Karpas-422 (cell line): ENCODE data around the gene MKI67. TPM values are rescaled to one million over a fixed set of nuclear protein-coding genes. Genes with fewer than 3 reads are reported as not detected.
A peak's percentile ranks its signal among the peaks of the same experiment; 100 is the strongest.

Experiments
- DNase-seq: peaks from one replicate; pipeline ENCODE4 v3.0.0-alpha.2; 2015
- H2AFZ ChIP-seq: fragments of 200-600 bp; sonication (generic); 2 replicates; pipeline ENCODE4 v1.6.1; 2014; ENCODE audit warnings: antibody characterized with exemption, low read length, mixed read lengths
- H3K27ac ChIP-seq: fragments of 200-600 bp; sonication (generic); 2 replicates; pipeline ENCODE4 v1.5.1; 2014; ENCODE audit warnings: mild to moderate bottlenecking, low read length, moderate library complexity
- H3K27me3 ChIP-seq: fragments of 200-600 bp; sonication (generic); 2 replicates; pipeline ENCODE4 v1.6.1; 2014; ENCODE audit warnings: low read length, mixed read lengths
- H3K36me3 ChIP-seq: fragments of 200-600 bp; sonication (generic); 2 replicates; pipeline ENCODE4 v1.6.1; 2014; ENCODE audit warnings: low read length, mixed read lengths; ENCODE audit not compliant: insufficient read depth
- H3K4me1 ChIP-seq: fragments of 200-600 bp; sonication (generic); 2 replicates; pipeline ENCODE4 v1.6.1; 2014; ENCODE audit warnings: mild to moderate bottlenecking, low read length, mixed read lengths
- H3K4me2 ChIP-seq: fragments of 200-600 bp; sonication (generic); 2 replicates; pipeline ENCODE4 v1.6.1; 2014; ENCODE audit warnings: low read length, low read depth, mild to moderate bottlenecking; ENCODE audit not compliant: poor library complexity, severe bottlenecking
- H3K4me3 ChIP-seq: fragments of 200-600 bp; sonication (generic); 2 replicates; pipeline ENCODE4 v1.5.1; 2014; ENCODE audit warnings: mild to moderate bottlenecking, antibody characterized with exemption, low read length, mixed read lengths
- H3K79me2 ChIP-seq: fragments of 200-600 bp; sonication (generic); 2 replicates; pipeline ENCODE4 v1.6.1; 2014; ENCODE audit warnings: mild to moderate bottlenecking, low read length, mixed read lengths
- H3K9ac ChIP-seq: fragments of 200-600 bp; sonication (generic); 2 replicates; pipeline ENCODE4 v1.6.0; 2014; ENCODE audit warnings: low read length
- H3K9me2 ChIP-seq: fragments of 200-600 bp; sonication (generic), shearing (Covaris generic); replicated peaks from 2 replicates; pipeline ENCODE4 v1.6.0; 2014; ENCODE audit warnings: mild to moderate bottlenecking, low read length, moderate library complexity; ENCODE audit not compliant: insufficient read depth
- H3K9me3 ChIP-seq: fragments of 300-700, 200-600 bp; sonication (generic); 2 replicates; pipeline ENCODE4 v1.6.1; 2014; ENCODE audit warnings: low read length, mixed read lengths
- H4K20me1 ChIP-seq: fragments of 200-600 bp; sonication (generic); 2 replicates; pipeline ENCODE4 v1.6.1; 2014; ENCODE audit warnings: mild to moderate bottlenecking, antibody characterized with exemption, low read length, low read depth; ENCODE audit not compliant: insufficient read depth
- total RNA-seq: library from RNA; depleted of rRNA; stranded (reverse); fragments of >200 nt; shearing (Covaris generic); gene quantifications from 2 replicates; pipeline ENCODE4 v1.2.3, GENCODE V29; 2014; ENCODE audit warnings: low replicate concordance

Gene MKI67
- total RNA-seq, 1 experiment from 2014 or later = 23.7 TPM

DNA sequence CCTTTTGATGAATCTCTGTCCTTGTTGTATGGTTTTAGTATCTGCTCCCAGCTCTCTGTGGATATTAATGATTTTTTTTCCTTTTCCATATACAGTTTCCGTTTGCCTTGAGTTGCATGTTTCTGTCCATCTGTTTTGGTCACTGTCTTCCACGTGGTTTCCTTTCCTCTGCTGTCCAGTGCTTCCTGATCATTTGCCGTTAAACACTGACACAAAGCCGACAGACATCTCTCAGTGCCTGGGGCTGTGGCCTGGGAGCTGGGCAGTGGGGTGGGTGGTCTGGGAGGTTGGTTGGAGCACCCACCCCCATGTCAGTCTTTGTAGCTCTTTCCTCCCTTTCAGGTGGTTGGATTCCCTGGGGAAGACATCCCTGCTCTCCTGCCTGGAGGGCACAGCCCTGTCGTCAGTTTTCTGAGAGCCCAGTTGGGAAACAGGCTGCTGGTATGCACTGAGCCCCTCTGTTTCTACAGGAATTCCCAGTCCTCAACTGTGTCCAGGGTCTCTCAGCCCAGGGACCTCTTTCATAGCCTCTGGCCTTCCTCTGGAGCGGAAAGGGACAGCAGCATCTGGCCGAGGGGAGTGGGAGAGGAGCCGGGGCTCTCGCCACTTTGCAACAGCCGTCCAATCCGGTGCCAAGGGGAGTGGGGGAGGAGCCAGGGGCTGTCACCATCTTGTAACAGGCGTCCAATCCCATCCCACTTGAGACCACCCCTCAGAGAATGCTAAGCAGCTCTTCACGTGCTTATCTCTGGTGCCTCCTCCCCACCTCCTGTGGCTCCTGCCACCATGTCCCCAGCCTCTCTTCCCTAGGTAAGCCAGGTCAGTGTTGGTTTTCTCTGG lies 26.7 kb upstream of the MKI67 start:
- Histone ChIP-seq H3K9ac (no peak overlapping the region), H3K36me3 (no peaks in the 10 kb centered on the region), H3K79me2 (no peaks in the 10 kb centered on the region), H3K4me3 (no peak overlapping the region), H4K20me1 (no peaks in the 10 kb centered on the region), H3K9me3 (no peaks in the 10 kb centered on the region), H3K4me2 (no peak overlapping the region), H3K4me1 (peaks cover 3% of the 10 kb centered on the region), H3K27ac (no peak overlapping the region), H3K9me2 (no peaks in the 10 kb centered on the region), H2AFZ (no peak overlapping the region), H3K27me3 (no peaks in the 10 kb centered on the region)
- no peak for DNase-seq

DNA sequence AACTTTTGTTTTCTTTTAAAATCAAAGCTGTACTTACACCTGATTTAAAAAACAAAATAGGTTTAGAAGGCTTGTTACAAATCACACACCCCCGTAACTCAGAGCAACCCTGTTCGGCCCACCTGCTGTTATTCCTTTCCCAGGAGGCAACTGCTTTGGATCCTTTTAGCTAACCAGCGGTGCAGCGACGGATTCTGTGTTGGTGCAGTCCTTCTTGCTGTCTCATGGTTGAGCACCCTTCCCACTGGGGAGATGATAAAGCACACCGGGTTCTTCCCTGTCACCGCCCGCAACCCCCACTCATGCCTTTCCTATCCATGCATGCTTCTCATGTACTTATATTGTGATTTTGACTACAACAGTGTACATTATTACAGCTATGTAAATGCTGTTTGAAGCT lies 24.8 kb upstream of the MKI67 start:
- Histone ChIP-seq H2AFZ (no peak overlapping the region), H3K27me3 (no peaks in the 10 kb centered on the region), H3K4me1 (peaks cover 3% of the 10 kb centered on the region), H3K4me3 (no peak overlapping the region), H3K36me3 (no peaks in the 10 kb centered on the region), H3K9me2 (no peaks in the 10 kb centered on the region), H3K79me2 (no peaks in the 10 kb centered on the region), H3K9ac (no peak overlapping the region), H3K27ac (no peak overlapping the region), H4K20me1 (no peaks in the 10 kb centered on the region), H3K4me2 (no peak overlapping the region), H3K9me3 (no peaks in the 10 kb centered on the region)
- DNase-seq = no peak

DNA sequence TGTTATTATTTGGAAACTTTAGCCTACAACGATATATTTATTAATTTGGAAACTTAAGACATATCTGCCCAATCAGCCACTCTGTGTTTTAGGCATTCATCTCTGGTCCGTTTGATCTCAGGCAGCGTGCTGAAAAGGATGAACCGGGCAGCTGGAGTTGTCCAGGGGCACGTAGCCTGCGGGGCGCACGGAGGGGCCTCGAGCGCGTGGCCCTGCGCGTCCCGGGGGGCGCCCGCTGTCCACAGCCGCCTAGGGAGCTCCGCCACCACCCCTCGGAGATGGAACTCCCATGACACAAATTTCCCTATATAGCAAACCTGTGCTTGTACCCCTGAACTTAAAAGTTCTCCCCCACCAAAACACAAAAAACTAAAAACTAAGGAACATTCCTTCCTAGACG lies 24.3 kb upstream of the MKI67 start:
- no peaks in the 10 kb centered on the region for H3K36me3 ChIP-seq
- H3K4me1 ChIP-seq = peaks cover 3% of the 10 kb centered on the region
- H3K9ac ChIP-seq = no peak overlapping the region
- no peak overlapping the region for H3K4me3 ChIP-seq
- no peak for DNase-seq
- H3K27me3 ChIP-seq = no peaks in the 10 kb centered on the region
- peak overlapping the region; percentile 68 for H3K4me2 ChIP-seq
- no peak overlapping the region for H3K27ac ChIP-seq
- H3K79me2 ChIP-seq = no peaks in the 10 kb centered on the region
- no peaks in the 10 kb centered on the region for H3K9me3 ChIP-seq
- no peaks in the 10 kb centered on the region for H3K9me2 ChIP-seq
- peak overlapping the region; percentile 36; the same call in 1 of the 2 replicates for H2AFZ ChIP-seq
- no peaks in the 10 kb centered on the region for H4K20me1 ChIP-seq

DNA sequence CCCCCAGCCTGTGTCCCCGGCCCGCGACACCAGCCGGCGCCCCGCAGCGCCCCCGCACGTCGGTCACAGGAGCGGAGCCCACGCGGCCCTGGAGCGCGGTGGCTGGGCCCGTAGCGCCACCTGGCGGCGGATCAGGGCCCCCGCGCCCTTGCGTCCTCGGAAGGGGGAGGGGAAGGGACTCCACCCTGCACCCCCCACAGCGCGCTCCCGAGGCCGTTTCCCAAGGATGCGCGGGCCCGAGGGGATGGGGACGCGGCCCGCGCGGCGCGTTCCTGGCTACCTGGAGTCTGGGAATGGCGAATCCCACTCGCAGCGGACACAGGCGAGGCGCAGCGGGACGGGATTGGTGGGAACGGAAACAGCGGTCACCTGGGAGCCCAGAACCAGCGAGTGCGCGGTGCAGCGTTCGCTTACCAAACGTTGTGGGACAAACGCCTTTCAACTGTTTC lies 23.8 kb upstream of the MKI67 start:
- Histone ChIP-seq H2AFZ (peak overlapping the region; percentile 36; the same call in 1 of the 2 replicates), H3K9me3 (no peaks in the 10 kb centered on the region), H3K4me3 (peak overlapping the region; percentile 60; the same call in 1 of the 2 replicates), H3K79me2 (no peaks in the 10 kb centered on the region), H3K27me3 (no peaks in the 10 kb centered on the region), H4K20me1 (no peaks in the 10 kb centered on the region), H3K9ac (peak overlapping the region; percentile 41), H3K36me3 (no peaks in the 10 kb centered on the region), H3K4me1 (peaks cover 3% of the 10 kb centered on the region), H3K27ac (no peak overlapping the region), H3K9me2 (no peaks in the 10 kb centered on the region), H3K4me2 (peak overlapping the region; percentile 68)
- DNase-seq = peak; percentile 88

DNA sequence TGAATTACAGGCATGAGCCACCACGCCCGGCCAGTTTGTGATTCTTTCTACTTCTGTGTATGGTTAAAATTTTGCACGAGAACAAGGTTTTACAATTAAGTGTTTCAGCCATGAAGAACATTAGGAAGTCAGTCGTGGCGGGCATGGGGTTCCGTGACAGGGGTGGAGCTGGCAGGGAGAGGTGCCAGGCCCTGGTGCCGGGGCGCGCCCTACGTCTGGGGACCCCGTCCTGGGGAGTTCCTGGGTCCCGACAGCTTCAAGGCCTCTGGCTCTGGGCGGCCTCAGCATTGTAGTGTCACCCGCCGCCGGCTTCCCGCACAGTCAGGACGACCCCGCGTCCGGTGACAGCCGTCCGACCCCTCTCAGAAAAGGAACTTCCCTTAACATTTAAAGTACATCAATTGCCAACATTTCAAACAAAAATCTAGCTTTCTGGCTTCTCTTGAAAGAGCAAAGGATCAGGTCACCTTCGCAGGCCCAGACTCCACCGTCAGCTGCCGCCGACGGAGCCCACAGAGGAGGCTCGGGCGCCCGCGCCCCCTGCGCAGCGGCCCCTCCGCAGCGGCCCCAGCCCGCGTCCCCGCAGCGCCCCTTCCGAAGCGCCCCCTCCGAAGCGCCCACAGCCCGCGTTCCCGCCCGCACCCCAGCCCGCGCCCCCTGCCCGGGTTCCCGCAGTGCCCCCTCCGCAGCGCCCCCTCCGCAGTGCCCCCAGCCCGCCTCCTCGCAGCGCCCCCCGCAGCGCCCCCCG lies 23.2 kb upstream of the MKI67 start:
- Histone ChIP-seq H3K27me3 (no peaks in the 10 kb centered on the region), H3K4me3 (no peak overlapping the region), H3K27ac (no peak overlapping the region), H3K36me3 (no peaks in the 10 kb centered on the region), H3K9ac (no peak overlapping the region), H3K4me2 (no peak overlapping the region), H4K20me1 (no peaks in the 10 kb centered on the region), H3K4me1 (peaks cover 3% of the 10 kb centered on the region), H3K9me2 (no peaks in the 10 kb centered on the region), H3K9me3 (no peaks in the 10 kb centered on the region), H3K79me2 (no peaks in the 10 kb centered on the region), H2AFZ (no peak overlapping the region)
- DNase-seq = no peak

DNA sequence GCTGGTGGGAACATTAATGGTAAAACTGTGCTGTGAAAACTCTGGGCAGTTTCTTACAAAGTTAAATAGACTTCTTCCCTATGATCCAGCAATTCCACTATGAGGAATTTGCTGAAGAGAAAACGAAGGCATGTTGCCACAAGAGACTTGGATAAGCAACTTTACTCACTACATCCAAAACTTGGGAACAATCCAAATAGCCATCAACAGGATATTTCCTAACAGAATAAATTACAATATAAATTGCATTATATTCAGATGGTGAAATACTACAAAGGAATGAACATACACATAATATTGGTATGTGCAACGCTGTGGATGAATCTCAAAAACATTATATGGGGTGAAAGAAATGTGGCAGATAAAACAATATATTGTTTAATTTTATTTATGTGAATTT lies 21.4 kb upstream of the MKI67 start:
- no peaks in the 10 kb centered on the region for H4K20me1 ChIP-seq
- H3K27me3 ChIP-seq = no peaks in the 10 kb centered on the region
- no peak overlapping the region for H3K9ac ChIP-seq
- no peak overlapping the region for H3K4me2 ChIP-seq
- H3K27ac ChIP-seq = no peak overlapping the region
- H3K4me1 ChIP-seq = peaks cover 3% of the 10 kb centered on the region
- no peak for DNase-seq
- no peaks in the 10 kb centered on the region for H3K9me2 ChIP-seq
- H3K9me3 ChIP-seq = no peaks in the 10 kb centered on the region
- no peak overlapping the region for H3K4me3 ChIP-seq
- H3K79me2 ChIP-seq = no peaks in the 10 kb centered on the region
- H2AFZ ChIP-seq = no peak overlapping the region
- H3K36me3 ChIP-seq = no peaks in the 10 kb centered on the region

DNA sequence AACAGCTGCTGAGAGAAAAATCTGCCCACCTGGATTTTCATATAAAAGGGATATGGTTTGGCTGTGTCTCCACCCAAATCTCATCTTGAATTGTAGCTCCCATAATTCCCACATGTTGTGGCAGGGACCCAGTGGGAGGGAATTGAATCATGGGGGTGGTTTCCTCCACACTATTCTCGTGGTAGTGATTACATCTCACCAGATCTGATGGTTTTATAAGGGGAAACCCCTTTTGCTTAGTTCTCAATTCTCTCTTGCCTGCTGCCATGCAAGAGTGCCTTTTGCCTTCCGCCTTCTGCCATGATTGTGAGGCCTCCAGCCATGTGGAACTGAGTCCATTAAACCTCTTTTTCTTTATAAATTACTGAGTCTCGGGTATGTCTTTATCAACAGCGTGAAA lies 20.8 kb upstream of the MKI67 start:
- H3K79me2 ChIP-seq = no peaks in the 10 kb centered on the region
- no peaks in the 10 kb centered on the region for H3K36me3 ChIP-seq
- DNase-seq = no peak
- H3K4me2 ChIP-seq = no peak overlapping the region
- H2AFZ ChIP-seq = no peak overlapping the region
- no peak overlapping the region for H3K4me3 ChIP-seq
- H3K9me2 ChIP-seq = no peaks in the 10 kb centered on the region
- no peak overlapping the region for H3K27ac ChIP-seq
- no peaks in the 10 kb centered on the region for H4K20me1 ChIP-seq
- no peaks in the 10 kb centered on the region for H3K9me3 ChIP-seq
- peaks cover 3% of the 10 kb centered on the region for H3K4me1 ChIP-seq
- no peaks in the 10 kb centered on the region for H3K27me3 ChIP-seq
- H3K9ac ChIP-seq = no peak overlapping the region

DNA sequence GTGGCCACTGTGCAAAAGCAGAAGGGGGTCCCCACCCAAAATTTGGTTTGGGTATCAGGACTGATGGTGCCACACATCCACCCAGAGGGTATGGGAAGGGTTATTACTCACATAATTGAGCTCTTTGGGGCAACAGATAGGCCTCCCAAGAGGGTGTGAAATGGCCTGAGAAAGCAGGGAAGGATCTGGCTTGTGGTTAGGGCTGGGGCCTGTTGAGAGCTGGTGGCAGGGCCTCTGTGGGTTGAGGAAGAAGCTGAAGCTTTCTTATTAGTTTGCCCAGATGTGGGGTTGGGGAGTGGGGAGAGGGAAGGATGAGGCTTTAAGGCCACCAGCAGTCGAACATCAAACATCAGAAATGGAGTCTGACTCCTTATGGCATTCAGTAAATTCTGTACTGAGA lies 18.3 kb upstream of the MKI67 start:
- no peak overlapping the region for H3K9ac ChIP-seq
- no peaks in the 10 kb centered on the region for H3K36me3 ChIP-seq
- H3K9me2 ChIP-seq = no peaks in the 10 kb centered on the region
- no peak overlapping the region for H3K27ac ChIP-seq
- H3K79me2 ChIP-seq = no peaks in the 10 kb centered on the region
- no peak overlapping the region for H2AFZ ChIP-seq
- no peak overlapping the region for H3K4me3 ChIP-seq
- no peaks in the 10 kb centered on the region for H3K4me1 ChIP-seq
- no peak overlapping the region for H3K4me2 ChIP-seq
- H4K20me1 ChIP-seq = no peaks in the 10 kb centered on the region
- DNase-seq = no peak
- no peaks in the 10 kb centered on the region for H3K9me3 ChIP-seq
- H3K27me3 ChIP-seq = no peaks in the 10 kb centered on the region
